Hepatic stellate cell (primary cell): ENCODE results near the gene STPG2.

ENCODE experiments used
- DNase-seq: peaks from one replicate; pipeline ENCODE4 v3.0.0; 2011; ENCODE audit warnings: low spot score

Gene STPG2

DNA sequence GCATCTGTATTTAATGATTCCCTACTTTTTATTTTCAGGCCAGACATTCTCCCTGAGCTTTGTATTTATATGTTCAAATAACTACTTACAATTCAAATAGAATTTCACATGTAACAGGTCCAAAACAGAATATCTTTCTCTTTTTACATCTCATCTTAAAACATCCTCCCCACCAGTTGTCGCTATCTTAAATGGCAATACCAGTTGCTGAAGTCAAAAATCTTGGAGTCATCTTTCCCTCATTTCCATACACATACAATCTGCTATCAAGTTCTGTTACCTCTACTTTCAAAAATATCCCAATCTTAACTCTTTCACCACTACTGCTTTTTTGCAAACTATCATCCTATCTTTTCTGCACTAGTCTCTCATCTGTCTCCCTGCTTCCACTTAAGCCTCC is 330.5 kb downstream of the STPG2 start:
- DNase-seq, result no peak

DNA sequence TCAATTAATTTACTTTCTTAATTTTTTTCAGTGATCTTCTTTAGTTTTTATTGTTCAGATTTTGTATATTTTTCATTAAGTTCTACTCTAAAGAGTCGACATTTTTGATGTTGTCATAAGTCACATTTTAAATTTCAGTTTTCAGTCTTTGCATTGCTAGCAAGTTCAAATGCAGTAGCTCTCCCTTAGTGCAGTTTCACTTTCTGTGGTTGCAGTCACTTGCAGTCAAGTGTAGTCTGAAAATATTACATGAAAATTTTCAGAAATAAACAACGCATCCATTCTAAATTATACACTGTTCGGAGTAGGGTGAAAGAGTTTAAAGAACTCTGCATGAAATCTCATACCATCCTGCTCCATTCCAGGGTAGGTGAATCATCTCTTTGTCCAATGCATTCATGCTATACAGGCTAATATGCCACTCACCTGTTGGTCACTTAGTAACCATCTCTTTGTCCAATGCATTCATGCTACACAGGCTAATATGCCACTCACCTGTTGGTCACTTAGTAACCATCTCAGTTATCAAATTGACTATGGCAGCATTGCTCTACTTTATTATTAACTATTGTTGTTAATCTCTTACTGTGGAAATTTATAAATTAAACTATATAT is 356.9 kb downstream of the STPG2 start:
- DNase-seq, result no peak

DNA sequence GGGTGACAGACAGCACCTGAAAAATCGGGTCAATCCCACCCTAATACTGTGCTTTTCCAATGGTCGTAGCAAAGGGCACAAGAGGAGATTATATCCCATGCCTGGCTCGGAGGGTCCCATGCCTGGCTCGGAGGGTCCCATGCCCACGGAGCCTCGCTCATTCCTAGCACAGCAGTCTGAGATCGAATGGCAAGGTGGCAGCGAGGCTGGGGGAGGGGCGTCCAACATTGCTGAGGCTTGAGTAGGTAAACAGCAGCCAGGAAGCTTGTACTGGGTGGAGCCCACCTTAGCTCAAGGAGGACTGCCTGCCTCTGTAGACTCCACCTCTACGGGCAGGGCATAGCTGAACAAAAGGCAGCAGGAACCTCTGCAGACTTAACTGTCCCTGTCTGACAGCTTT is 365.1 kb downstream of the STPG2 start:
- no peak for DNase-seq

DNA sequence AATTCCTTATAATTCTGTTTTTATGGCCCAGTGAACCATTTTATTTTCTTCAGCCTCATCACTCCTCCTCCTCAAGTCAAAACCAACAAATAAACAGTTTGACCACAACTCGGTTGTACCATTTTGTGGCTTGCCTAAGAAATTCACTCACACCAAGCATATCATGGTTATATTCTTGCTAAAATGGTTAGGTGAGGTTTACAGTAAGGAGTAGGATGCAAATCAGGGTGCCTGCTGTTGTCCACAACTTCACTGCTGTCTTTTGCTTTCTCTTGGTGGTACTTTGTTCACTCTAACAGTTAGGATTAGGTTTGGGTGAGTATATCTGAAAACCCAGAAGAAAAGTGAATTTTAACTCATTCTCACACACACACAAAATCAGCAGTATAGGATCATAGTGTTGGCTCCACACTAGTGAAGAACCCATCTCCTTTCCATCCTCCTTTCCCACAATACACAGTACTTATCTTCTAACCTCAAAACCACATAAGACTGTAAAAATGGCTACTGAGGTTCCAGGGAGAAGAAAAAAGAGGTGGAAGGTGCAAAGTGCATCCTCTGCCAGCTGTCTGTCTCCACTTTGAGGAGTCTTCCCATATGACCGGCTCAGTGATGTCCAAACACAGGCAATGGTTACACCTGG is 368.8 kb downstream of the STPG2 start:
- no peak for DNase-seq

- DNase-seq, result no peak
These were observed 373.1 kb downstream of the STPG2 start for GRCh38 chr4:97770222-97770621.

- no peak for DNase-seq
These were observed 381.2 kb downstream of the STPG2 start for GRCh38 chr4:97762115-97762512.

DNA sequence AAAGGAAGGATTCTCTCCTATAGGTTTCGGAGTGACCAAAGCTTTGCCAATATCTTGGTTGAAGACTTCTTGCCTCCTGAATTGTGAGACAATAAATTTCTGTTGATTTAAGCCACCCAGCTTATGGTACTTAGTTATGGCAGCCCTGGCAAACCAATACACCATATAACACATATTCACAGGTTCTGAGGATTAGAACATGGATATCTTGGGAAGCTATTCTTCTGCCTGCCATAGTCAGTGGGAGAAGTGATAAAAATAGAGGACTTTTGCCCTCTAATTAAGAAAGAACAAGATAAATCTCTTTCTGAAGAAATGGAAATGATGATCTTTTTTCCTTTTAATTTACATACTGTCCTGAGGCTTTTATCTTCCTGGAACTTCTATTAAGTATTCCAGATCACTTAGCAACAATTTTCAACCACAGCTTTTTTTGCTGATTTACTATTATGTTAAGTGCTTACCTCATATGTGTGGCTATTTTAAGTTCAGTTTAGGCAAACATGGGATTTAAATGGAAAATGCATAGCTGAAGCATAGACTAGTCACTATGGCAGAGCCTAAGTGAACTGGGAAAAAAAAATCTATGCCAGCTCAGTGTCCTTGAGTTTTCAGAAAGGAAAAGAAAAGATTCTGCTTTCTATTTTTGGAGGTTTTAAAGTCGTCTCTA is 381.7 kb downstream of the STPG2 start:
- DNase-seq, result no peak

- no peak for DNase-seq
These were observed 383.5 kb downstream of the STPG2 start for GRCh38 chr4:97759785-97760184.

DNA sequence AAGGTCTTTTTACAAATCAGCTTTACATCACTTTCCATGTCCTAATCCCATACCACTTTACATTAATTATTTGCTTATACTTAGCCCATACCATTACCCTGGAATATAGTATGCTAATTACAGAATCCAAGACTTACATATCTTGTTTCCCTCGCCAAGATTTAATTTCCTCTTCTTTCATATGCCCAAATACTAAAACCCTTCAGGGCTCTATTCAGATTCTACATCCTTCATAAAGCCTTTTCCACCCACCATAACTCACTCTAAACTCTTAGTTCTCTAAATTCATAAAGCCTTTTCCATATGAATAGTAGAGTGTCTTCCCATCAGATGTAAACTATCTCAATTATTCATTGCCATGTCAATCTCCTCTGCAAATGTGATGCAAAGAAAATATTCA is 390.7 kb downstream of the STPG2 start:
- DNase-seq, result no peak

DNA sequence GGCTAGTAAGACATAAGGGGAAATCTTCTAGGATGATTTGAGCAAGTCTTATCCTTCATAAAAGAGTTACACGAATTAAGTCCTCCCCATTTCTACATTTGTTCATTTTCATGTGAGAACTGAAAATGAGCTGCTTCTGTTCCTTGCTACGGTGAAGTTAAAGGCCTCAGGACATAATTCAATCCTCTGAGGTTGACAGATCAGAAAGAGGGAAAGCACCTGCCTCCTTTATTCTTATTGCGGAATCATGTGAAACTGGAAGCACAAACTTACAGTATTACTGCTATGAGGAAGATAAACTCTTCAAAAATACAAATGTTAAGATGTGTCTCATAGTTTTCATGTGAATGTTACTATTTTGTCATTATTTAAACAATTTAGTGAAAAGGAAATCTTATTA is 395.3 kb downstream of the STPG2 start:
- no peak for DNase-seq

DNA sequence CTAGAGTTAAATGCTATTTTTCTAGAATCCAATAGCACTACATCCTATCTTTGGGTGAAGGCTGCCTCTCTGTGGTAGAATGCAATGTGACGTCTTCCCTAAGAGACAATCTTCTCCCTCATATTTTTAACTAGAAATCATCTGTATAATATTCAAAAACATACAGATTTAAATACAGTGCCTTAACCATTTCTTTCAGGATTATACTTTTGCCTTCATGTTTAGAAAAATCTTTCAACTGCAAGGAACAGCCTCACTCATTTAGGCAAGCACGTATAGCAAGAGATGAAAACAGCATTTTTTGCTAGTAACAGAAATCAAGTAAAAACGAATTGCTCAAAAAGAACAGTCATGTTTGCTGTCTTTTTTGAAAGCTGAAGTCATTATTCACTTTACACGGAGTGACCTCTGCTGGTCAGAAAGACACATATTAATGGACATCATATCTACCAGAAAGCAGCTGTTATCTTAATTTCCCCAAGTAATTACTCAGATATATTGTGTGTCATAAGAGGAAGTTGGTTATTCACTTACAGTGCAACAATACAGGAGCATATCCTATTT is 422.3 kb downstream of the STPG2 start:
- DNase-seq, result no peak

DNA sequence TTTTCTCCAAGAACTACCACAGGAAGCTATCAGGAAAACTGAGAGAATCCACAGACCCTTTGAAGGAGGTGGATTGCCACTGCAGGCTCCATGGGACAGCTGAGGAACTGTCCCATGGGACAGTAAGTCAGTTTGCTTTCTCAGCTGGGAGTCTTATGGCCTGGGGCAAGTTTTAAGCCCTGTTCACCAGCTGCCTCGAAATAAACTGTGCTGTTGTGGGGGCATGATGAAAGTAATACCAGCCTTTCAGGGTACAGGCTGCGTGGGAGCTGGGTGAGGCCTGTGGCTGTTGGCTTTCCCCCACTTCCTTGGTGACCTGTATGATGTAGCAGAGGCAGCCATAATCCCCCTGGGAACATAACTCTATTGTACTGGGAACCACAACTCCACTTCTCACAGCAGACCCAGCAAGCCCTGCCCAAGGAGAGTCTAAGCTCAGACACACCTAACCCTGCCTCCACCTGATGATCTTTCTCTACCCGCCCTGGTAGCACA is 452.1 kb downstream of the STPG2 start:
- no peak for DNase-seq

- DNase-seq, result no peak
These were observed 472.5 kb downstream of the STPG2 start for GRCh38 chr4:97670703-97671269.

DNA sequence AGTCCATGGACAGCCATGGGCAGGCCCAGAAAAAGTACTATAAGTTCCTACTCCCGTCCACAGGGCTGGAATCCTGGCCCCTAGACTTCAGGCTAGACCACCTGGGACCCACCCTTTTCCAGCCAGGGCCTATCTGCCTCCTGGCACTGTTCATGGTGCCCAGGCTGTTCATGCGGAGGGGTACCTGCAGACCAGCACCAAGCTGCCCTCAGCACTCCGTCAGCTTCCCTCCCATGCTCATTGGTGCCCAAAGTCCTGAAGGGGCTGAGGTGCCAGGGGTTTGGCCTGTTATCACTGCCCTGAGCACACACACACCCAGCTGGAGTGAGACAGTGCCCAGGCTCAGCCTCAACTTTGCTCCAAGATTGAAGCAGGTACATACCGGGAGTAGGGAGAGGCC is 477.7 kb downstream of the STPG2 start:
- DNase-seq, result no peak

DNA sequence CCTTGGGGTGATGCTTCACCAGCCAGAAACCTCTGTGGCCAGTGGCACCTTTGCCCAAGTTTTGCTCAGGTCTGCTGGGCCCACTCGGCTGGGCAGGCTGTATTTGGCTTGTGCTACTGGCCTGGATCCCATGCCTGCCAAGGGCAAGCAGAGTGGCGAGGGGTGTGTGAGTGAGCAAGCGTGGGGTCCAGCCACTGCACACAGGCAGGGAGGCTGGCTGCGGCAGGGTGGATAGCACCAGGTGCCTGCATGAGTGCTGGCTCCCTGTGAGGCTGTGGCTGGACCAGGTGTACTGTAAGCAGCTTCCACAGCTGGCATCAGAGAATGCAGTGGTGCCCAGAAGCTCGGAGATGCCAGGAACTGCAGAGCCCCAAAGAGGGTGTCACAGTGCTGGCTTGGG is 478.5 kb downstream of the STPG2 start:
- DNase-seq, result no peak

DNA sequence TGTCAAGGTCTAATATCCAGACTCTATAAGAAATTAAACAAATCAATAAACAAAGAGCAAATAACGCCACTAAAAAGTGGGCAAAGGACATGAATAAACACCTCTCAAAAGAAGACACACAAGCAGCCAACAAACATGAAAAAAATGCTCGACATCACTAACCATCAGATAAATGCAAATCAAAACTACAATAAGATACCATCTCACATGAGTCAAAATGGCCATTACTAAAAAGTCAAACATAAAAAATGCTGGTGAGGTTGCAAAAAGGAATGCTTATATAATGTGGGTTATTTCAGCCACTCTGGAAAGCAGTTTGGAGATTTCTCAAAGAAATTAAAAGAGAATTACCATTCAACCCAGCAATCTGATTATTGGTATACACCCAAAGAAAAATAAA is 481.1 kb downstream of the STPG2 start:
- no peak for DNase-seq

DNA sequence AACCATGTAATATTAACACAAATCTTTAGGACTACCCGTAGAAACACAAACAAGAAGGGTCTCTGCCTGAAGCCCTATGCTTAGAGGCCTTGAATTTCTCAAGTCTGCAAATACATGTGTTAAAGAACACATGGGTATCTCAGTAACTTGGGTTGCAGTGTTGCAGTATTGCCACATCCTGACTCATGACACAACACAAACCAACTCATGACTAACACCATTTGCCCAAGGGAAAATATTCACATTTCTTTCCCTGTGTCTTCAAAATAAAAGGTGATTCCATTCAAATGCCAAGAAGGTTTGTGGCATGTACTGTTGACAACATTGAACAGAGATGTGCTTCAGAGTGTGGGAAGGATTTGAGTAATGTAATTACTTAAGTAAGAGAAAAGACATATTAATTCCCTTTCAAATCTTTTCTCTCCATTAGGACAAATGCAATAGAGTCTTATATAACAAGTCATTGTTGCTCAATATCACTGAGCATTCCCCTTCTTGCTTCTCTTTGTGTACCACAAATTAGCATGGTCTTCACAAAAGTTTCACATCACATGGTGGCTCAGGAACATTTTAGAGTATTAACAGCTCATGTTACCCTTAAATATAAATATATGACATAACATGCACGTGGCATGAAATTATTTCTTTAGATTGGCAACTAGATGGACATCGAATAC is 487.1 kb downstream of the STPG2 start:
- DNase-seq, result no peak

GRCh38 chr4:97653701-97654100 is 489.6 kb downstream of the STPG2 start:
- no peak for DNase-seq

DNA sequence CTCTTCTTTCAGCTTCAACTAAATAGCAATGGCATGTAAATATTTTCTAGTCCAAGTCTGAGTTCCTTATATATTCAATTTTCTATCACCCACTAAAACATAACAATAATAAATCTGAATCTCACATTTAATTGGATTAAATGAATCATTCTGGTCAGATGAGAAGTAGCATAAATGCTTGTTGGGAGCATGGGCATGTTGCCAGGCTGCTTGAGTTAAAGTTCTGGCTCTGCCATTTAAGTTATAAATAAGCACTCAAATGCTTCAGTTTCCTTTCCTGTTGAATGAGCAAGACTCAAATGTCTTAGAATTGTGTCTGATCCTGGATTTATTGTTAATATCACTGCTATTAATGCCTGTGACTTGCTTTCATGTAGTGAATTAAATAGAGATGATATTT is 496.3 kb downstream of the STPG2 start:
- no peak for DNase-seq

GRCh38 chr4:97645071-97645821 is 498.0 kb downstream of the STPG2 start:
- DNase-seq, result no peak

GRCh38 chr4:97643179-97643578 is 500.1 kb downstream of the STPG2 start:
- DNase-seq, result no peak

DNA sequence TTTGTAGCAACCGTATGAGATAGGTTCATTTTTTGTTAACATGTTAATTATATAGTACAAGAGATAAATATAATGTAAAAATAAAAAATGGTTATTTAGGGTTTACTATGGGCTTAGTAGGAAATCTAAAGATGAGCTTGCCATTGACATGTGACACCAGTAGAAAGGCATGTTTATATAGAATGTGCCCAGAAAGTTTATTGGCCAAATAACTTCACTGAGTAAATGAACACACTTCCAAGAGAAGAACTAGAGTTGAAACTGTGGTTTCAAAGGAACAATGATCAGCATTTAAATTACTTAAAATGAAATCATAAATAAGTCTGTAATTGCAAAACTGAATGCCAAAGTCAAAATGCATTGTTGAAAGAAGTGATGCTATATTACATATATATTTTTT is 503.3 kb downstream of the STPG2 start:
- no peak for DNase-seq
